K562 (cell line): ENCODE results near the gene TSGA10IP. TPM values are rescaled to one million over a fixed set of nuclear protein-coding genes. Genes with fewer than 3 reads are reported as not detected.

Experiments
- ARHGAP35 ChIP-seq: fragments of 450-650 bp; IDR thresholded peaks from 2 replicates; pipeline ENCODE4 v1.6.1; 2018; ENCODE audit not compliant: partially characterized antibody
- BRCA1 ChIP-seq, 2 experiments: fragments of 450-650 bp in 1 of 2; sonication (generic) in 1 of 2; formaldehyde crosslinking in 1 of 2; IDR thresholded peaks; 2 replicates each; pipeline versions ENCODE4 v1.5.0 to v1.6.1; 2017 to 2020; ENCODE audit warnings: mild to moderate bottlenecking in 1 of 2, missing genetic modification reagents in 1 of 2
- CC2D1A ChIP-seq: fragments of 450-650 bp; IDR thresholded peaks from 2 replicates; pipeline ENCODE4 v1.6.1; 2017; ENCODE audit warnings: mild to moderate bottlenecking
- CREBBP ChIP-seq: IDR thresholded peaks from one replicate; pipeline ENCODE4 v1.6.1; 2012; ENCODE audit warnings: low read depth, mild to moderate bottlenecking, control low read depth, inconsistent platforms, low read length
- CXXC5 ChIP-seq: fragments of 250-450 bp; sonication (Bioruptor Pico); IDR thresholded peaks from 2 replicates; pipeline ENCODE4 v1.8.0; 2022; ENCODE audit warnings: inconsistent platforms, mild to moderate bottlenecking, moderate library complexity
- ERF ChIP-seq: fragments of 450-650 bp; formaldehyde crosslinking; IDR thresholded peaks from 2 replicates; pipeline ENCODE4 v1.4.0; 2020; ENCODE audit warnings: mild to moderate bottlenecking, mixed read lengths
- ETV1 ChIP-seq: fragments of 450-650 bp; conservative IDR thresholded peaks from 2 replicates; pipeline ENCODE4 v1.6.1; 2016; ENCODE audit warnings: missing genetic modification characterization, control low read depth, low read depth, missing compliant biosample characterization
- FOXA3 ChIP-seq, 2 experiments: fragments of 450-650 bp in 1 of 2; sonication (generic) in 1 of 2; formaldehyde crosslinking; IDR thresholded peaks in 1 of 2; conservative IDR thresholded peaks in 1 of 2; 2 replicates each; pipeline versions ENCODE4 v1.4.0 to v1.8.0; 2020 to 2022; ENCODE audit warnings: mild to moderate bottlenecking in 2 of 2, missing genetic modification reagents in 1 of 2
- HDAC2 ChIP-seq: fragments of 450-650 bp; IDR thresholded peaks from 2 replicates; pipeline ENCODE4 v1.6.1; 2016; ENCODE audit warnings: mild to moderate bottlenecking
- HDAC3 ChIP-seq: fragments of 450-650 bp; IDR thresholded peaks from 2 replicates; pipeline ENCODE4 v1.6.1; 2018; ENCODE audit warnings: borderline replicate concordance, mild to moderate bottlenecking, moderate library complexity; ENCODE audit not compliant: partially characterized antibody
- KLF1 ChIP-seq: fragments of 450-650 bp; IDR thresholded peaks from 2 replicates; pipeline ENCODE4 v1.6.1; 2016; ENCODE audit warnings: missing genetic modification characterization, missing compliant biosample characterization
- NEUROD1 ChIP-seq: fragments of 150-350 bp; IDR thresholded peaks from 2 replicates; pipeline ENCODE4 v1.6.1; 2014; ENCODE audit warnings: borderline replicate concordance, low read length, low read depth; ENCODE audit not compliant: partially characterized antibody
- NFRKB ChIP-seq: fragments of 450-650 bp; IDR thresholded peaks from 2 replicates; pipeline ENCODE4 v1.6.1; 2016; ENCODE audit warnings: low read depth
- NRF1 ChIP-seq, 2 experiments: fragments of 450-650 bp; IDR thresholded peaks in 1 of 2; conservative IDR thresholded peaks in 1 of 2; 2 replicates each; pipeline ENCODE4 v1.6.1; 2014; ENCODE audit warnings: mild to moderate bottlenecking in 2 of 2
- PHF8 ChIP-seq: fragments of 200-600 bp; sonication (generic); IDR thresholded peaks from 2 replicates; pipeline ENCODE4 v1.6.1; 2012; ENCODE audit warnings: mixed run types, mild to moderate bottlenecking, inconsistent platforms, low read length, moderate library complexity, borderline replicate concordance
- RAD51 ChIP-seq: fragments of 450-650 bp; IDR thresholded peaks from 2 replicates; pipeline ENCODE4 v1.7.1; 2016; ENCODE audit warnings: low read depth, mild to moderate bottlenecking, borderline replicate concordance
- SPI1 ChIP-seq: IDR thresholded peaks from 2 replicates; pipeline ENCODE4 v1.6.1; 2011; ENCODE audit warnings: low read depth, low read length, control low read depth, borderline replicate concordance
- TOE1 ChIP-seq, 2 experiments: fragments of 450-650 bp in 1 of 2; sonication (generic) in 1 of 2; formaldehyde crosslinking in 1 of 2; IDR thresholded peaks; 2 replicates each; pipeline versions ENCODE4 v1.7.1 to v1.8.0; 2016 to 2022; ENCODE audit warnings: borderline replicate concordance in 2 of 2, mild to moderate bottlenecking in 2 of 2, antibody characterized with exemption in 1 of 2, inconsistent platforms in 1 of 2, low read depth in 1 of 2, missing genetic modification reagents in 1 of 2, moderate library complexity in 1 of 2
- TRIM28 ChIP-seq: fragments of 450-650 bp; IDR thresholded peaks from 2 replicates; pipeline ENCODE4 v1.6.1; 2017
- U2AF1 ChIP-seq: fragments of 200-400 bp; formaldehyde crosslinking; optimal IDR thresholded peaks from 2 replicates; pipeline ENCODE3; 2017; ENCODE audit warnings: mild to moderate bottlenecking, low read depth, low read length, moderate library complexity
- XRCC4 ChIP-seq: IDR thresholded peaks from one replicate; pipeline ENCODE4 v1.6.1; 2011; ENCODE audit not compliant: insufficient read depth, insufficient read length; ENCODE audit errors: extremely low read depth
- polyA plus RNA-seq, 8 experiments: library from polyadenylated mRNA; depleted of rRNA in 4 of 8; stranded (reverse) in 5 of 8; unstranded in 3 of 8; fragments of >200 nt; fragmentation: Nextera tagmentation in 2 of 8; fragmentation: Illumina TruSeq in 1 of 8; extraction: Ambion mirVana in 2 of 8; extraction: Trizol in 1 of 8; gene quantifications; 2 replicates each; pipeline versions ENCODE4 v1.2.1 to v1.2.3, GENCODE V29; 2011 to 2014; ENCODE audit warnings: inconsistent platforms in 1 of 8, missing spikeins in 1 of 8
- total RNA-seq, 7 experiments: library from RNA; depleted of rRNA in 6 of 7; stranded (reverse); fragments of >200 nt in 6 of 7; fragmentation: Illumina TruSeq in 2 of 7; extraction: Trizol in 2 of 7; gene quantifications; 2 replicates each; pipeline versions ENCODE4 v1.2.1 to v1.2.3, GENCODE V29; 2011 to 2021; ENCODE audit warnings: low replicate concordance in 1 of 7
- TF ChIP-seq, protein P1 (sequence below): fragments of 450-650 bp; formaldehyde crosslinking; IDR thresholded peaks from 2 replicates; pipeline ENCODE4 v1.4.0; 2020; ENCODE audit warnings: mild to moderate bottlenecking, moderate library complexity
- TF ChIP-seq, protein P2 (sequence below): fragments of 250-450 bp; sonication (Bioruptor Pico); IDR thresholded peaks from 2 replicates; pipeline ENCODE4 v1.5.0; 2020; ENCODE audit warnings: mild to moderate bottlenecking

TSGA10IP gene
- total and polyA plus RNA-seq, 9 of the 15 experiments (the other 6 are each of a cell fraction or from before 2014, with no cell fraction given) = not detected

DNA sequence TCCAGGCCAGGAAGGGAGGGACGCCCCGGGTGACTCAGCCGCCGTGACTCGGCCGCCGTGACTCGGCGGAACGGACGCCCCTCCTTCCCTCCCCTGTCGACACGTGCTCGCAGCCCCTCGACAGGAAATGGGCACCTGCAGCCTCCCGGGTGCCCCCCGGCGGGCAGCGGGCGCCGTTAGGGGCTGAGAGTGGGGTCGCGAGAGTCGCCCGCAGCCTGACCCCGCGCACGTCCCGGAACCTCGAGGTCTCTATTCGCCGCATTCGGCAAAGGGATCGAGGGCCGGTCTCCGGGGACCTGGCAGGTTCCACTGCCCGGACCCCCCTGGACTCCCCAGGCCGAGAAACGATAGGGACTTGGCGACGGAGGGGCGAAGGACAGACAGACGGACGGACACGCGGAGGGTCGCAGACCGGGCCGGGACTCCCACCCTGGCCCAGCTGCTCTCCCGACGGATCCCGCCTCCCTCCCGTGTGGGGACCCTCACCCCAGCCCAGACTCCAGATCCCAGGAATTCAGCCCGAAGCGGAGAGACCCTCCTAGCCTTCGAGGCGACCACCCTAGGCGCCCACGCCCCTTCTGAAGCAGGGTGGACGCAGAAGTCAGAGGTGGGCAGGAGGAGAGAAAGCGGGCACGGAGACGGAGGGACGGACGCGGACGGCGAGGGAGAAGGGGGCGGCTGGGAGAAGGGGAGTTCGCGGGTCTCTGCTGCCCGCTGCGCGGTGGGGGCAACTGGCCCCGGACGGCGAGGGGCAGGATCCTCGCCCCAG, 45.7 kb upstream of the TSGA10IP start (continued):
- peak; percentile 51 for TF ChIP-seq ARHGAP35
- TF ChIP-seq CREBBP = no peak
- TF ChIP-seq U2AF1 = peak; percentile 99
- TF ChIP-seq NRF1 (conservative IDR thresholded peaks at IDR 0.05 in 1 of 2, IDR thresholded peaks at IDR 0.05 in 1 of 2) = peak in 1 of 2 experiments; percentile 35; a peak in 1 of 4 replicates
- TF ChIP-seq PHF8 = peak; percentile 32; the same call in 1 of the 2 replicates
- TF ChIP-seq ETV1 (tag) = peak; percentile 71; the same call in 1 of the 2 replicates
- TF ChIP-seq SPI1 = peak; percentile 4; the same call in 1 of the 2 replicates
- TF ChIP-seq, protein P1, sequence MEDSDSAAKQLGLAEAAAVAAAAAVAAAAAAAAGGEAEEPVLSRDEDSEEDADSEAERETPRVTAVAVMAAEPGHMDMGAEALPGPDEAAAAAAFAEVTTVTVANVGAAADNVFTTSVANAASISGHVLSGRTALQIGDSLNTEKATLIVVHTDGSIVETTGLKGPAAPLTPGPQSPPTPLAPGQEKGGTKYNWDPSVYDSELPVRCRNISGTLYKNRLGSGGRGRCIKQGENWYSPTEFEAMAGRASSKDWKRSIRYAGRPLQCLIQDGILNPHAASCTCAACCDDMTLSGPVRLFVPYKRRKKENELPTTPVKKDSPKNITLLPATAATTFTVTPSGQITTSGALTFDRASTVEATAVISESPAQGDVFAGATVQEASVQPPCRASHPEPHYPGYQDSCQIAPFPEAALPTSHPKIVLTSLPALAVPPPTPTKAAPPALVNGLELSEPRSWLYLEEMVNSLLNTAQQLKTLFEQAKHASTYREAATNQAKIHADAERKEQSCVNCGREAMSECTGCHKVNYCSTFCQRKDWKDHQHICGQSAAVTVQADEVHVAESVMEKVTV (CRISPR knock-in tag) = no peak
- 0 out of 2 replicates have a peak, but pooled peaks have one; percentile 12 for TF ChIP-seq TRIM28
- peak; percentile 68 for TF ChIP-seq HDAC2
- TF ChIP-seq, protein P2, sequence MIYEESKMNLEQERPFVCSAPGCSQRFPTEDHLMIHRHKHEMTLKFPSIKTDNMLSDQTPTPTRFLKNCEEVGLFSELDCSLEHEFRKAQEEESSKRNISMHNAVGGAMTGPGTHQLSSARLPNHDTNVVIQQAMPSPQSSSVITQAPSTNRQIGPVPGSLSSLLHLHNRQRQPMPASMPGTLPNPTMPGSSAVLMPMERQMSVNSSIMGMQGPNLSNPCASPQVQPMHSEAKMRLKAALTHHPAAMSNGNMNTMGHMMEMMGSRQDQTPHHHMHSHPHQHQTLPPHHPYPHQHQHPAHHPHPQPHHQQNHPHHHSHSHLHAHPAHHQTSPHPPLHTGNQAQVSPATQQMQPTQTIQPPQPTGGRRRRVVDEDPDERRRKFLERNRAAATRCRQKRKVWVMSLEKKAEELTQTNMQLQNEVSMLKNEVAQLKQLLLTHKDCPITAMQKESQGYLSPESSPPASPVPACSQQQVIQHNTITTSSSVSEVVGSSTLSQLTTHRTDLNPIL (CRISPR knock-in tag) = no peak
- TF ChIP-seq XRCC4 = no peak
- TF ChIP-seq HDAC3 = peak; percentile 28
- TF ChIP-seq NFRKB = peak; percentile 91
- no peak for TF ChIP-seq BRCA1 (IDR thresholded peaks at IDR 0.05)
- TF ChIP-seq BRCA1 (CRISPR knock-in tag; IDR thresholded peaks at IDR 0.05) = peak; percentile 74; the same call in 1 of the 2 replicates
- TF ChIP-seq CXXC5 (CRISPR knock-in tag) = peak; percentile 91
- peak; percentile 44; the same call in 1 of the 2 replicates for TF ChIP-seq KLF1 (tag)
- peak in 1 of 2 experiments; percentile 62; a peak in 1 of 4 replicates for TF ChIP-seq FOXA3 (CRISPR knock-in tag; conservative IDR thresholded peaks at IDR 0.05 in 1 of 2, IDR thresholded peaks at IDR 0.05 in 1 of 2)
- TF ChIP-seq CC2D1A = 0 out of 2 replicates have a peak, but pooled peaks have one; percentile 29
- peak; percentile 76 for TF ChIP-seq NEUROD1
- TF ChIP-seq ERF (CRISPR knock-in tag) = no peak
- TF ChIP-seq TOE1 (IDR thresholded peaks at IDR 0.05; ENCODE audit: borderline replicate concordance) = peak; percentile 69; the same call in 1 of the 2 replicates
- TF ChIP-seq TOE1 (CRISPR knock-in tag; IDR thresholded peaks at IDR 0.05; ENCODE audit: borderline replicate concordance, low read depth) = peak; percentile 25; the same call in 1 of the 2 replicates
- TF ChIP-seq RAD51 = peak; percentile 42; the same call in 1 of the 2 replicates
